Superior temporal gyrus (tissue), 1 donor: Measurements from ENCODE around the gene TFPI.

ENCODE experiments used
- DNase-seq: peaks from one replicate; pipeline ENCODE4 v3.0.0-alpha.2; 2016; ENCODE audit errors: extremely low spot score

The TFPI gene

DNA sequence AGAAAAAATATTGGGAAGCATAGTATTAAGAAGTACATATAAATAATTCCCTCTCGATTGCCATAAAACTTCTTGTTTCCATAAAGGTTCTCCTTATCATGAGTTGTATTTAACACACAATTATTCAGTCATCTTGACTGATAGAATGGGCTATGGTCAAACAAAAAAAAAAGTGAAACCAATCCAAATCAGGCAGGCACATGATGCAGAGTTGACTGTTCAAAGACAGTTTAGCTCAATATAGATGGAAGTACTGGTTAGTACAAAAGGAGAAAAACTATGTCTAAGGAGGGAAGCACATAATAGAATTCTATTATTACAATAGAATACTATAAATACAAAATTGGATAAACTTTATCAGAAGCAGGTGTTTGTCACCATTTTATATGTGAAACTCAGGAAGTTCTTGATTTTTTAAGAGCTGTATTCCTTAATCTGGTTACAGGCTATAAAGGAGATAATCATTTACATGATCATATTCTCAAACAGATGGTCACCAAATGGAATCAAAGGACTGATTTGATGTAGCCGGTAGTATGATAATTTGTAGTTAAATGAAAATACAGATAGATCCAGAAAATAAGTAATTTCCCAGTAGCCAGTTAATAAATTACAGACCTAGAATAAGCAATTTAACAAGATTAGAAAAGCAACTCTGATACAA, 88.0 kb downstream of the TFPI start:
- DNase-seq = no peak

DNA sequence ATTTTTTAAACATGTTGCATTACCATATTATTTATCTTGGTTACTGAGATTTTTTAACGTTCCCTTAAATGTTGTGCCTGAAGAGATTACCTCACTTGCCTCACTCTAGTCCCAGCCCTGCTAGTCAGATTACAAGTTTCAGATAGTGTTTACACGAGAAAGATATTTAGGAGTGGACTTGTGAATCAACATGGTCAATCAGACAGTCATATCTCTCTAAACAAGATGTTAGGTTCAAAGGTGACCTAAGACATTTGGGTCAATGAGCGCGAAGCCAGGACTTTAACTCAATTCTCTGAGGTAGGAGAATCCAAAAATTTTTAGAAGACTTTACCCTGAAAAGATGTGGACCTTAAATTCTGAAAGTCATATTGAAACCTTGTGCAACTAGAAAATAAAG, 91.4 kb downstream of the TFPI start:
- no peak for DNase-seq

DNA sequence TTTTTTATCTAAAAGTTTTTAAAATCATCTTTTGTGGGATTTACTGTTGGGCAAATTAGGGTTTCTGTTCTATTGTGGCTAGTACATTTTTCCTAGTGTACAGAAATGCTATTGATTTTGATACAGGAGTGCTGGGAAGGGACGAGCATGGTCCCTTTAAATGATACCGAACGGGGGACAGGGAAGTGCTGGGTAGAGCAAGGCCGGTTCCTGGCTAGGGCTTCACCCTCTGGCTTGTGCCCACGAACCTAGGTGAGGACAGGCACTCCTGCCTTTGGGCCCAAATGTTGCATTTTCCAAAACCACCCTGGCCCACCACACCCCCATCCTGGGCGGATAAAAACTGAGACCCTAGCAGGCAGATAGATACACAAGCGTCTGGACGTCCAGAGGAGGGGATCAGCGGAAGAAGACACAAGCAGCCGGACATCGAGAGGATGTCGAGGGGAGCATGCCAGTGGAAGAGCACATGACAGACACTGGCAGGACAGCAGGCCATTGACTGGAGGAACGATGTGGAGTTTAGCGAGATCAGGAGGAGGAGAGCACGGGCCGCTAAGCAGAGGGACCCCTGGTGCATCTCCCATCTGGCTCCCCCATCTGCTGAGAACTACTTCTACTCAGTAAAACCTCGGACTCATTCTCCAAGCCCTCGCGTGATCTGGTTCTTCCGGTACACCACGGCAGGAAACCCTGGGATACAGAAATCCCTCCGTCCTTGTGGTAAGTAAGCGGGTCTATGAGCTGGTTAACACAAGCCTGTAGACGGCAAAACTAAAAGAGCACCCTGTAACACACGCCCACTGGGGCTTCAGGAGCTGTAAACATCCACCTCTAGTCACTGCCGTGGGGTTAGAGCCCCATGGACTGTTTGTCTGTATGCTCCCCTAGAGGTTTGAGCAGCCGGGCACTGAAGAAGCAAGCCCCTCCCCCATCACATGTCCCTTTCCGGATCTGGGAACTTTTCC, 92.7 kb downstream of the TFPI start:
- no peak for DNase-seq

DNA sequence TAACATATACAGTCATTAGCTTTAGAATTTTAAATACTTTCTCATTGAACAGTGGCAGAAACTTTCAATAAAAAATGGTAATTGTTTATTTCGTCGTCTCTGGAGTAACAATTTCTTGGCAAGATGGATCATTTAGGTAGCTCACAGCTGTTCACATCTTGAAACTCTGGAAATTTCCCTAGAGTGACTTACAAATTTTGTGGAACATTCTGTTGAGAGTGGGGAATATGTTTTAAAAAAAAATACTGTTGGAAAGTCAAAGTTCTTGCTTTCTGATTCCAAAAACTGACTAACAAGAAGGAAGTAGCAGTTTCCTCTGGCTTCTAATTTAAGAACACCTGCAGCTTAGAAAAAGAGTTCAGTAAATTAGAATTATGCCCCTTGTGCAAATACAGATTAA, 95.0 kb downstream of the TFPI start:
- DNase-seq = no peak

DNA sequence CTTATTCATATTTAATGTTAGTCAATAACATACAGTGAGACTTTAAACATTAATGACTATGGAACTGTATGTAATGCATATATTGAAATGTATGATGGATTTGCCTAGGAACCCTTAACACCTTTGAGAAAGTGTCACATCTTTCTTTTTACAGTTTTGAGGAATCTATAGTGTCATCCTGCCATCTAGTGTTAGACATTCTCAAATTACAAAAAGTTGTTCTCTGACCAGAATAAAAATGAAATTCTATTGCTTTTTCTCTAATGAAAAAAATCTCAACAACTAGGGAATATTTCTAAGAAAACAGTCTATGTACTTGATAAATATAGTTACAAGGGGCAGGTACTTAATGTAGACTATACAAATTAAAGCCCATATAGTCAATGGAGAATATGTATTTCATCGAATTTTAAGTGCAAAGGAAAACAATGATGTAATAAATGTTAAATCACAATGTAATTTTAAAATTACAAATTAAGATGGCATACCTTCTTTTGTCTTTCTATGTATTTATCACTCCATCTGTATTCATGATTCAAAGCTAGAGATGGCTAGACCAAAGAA, 101.1 kb downstream of the TFPI start:
- peak; percentile 78 for DNase-seq

DNA sequence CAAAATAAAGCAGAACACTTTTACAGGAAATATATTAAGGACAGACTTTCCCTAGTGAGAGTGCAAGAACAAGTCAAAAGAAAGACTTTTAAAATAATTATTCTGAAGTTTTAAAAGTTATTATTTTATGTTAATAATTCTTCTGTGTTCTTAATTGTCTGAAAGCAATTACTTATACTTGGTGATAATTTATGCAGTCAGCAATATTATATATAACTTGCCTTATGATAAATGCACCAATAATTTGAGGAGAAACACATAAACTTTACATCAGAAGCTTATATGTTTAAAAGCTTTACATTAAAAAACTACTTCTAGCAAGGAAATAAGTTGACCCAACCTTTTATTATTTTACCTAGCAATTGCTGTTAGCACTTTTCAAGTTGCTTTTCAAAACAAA, 102.7 kb downstream of the TFPI start:
- no peak for DNase-seq

DNA sequence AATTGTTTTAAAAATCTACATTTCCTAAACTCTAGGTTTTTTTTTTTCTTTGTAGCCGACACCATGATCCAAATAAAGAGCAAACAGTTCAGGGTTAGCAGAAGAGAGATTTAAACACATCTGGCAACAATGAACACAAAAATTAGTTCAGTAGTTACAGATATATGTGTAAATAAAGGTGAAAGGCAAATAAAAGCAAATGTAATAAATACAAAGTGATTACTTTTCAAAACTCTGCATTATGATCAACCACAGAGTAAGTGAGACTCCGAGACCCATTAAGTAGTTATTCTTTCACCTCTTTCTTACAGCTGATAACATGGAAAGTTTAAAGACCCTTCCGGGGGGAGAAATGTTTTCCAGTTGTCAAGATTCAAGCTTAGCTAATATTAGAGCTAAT, 106.9 kb downstream of the TFPI start:
- no peak for DNase-seq

DNA sequence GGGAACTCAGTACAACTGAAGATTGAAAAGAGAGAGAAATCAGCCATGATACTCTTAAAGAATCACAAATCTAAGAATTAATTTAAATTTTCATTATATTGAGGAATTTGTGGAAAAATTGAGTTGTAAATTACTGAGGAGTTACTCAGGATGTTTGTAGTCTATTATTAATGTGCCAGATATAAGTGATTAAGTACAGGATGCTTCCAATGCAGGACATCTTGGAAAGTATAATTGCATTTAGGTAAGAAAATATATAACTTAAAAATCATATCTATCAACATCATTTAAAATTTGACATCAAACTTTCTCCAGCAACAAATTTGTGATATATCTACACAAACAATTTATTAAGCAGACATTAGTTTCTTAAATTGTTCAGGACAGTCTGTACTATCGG, 107.5 kb downstream of the TFPI start:
- no peak for DNase-seq

DNA sequence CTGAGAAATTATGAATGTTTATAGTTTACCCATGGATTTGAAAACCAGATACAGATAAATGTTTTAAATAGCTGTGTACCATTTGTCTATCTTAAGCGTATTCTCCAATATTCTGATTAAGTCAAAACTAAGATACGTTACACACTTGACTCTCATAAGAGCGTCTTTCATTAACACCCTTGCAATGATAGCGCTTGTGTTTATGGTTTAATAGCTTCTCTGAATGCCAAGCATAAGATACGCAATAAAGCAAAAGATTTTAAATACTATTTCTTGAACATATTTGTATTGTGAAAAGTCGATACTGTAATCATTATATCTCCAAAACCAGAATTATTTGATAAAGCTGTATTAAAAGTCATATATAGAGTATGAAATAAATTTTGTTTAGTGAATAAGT, 109.2 kb downstream of the TFPI start:
- DNase-seq = no peak

DNA sequence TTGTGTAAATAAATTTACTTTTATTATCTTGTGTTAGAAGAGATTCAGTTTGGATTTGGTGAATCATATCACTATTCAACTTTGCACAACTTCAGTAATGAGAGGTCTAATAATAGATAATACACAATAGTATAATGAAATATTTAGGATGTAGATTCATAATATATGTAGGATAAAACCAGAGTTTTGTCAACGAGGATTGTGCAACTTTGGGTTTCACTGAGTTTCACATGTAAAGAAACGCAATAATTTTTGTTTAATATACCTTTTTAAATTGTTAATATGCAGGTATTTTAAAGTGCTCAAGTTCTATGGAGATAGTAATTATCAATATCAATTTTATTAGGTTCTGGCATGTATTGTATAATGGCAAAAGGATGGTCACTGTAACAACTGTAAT, 111.5 kb downstream of the TFPI start:
- DNase-seq = no peak

DNA sequence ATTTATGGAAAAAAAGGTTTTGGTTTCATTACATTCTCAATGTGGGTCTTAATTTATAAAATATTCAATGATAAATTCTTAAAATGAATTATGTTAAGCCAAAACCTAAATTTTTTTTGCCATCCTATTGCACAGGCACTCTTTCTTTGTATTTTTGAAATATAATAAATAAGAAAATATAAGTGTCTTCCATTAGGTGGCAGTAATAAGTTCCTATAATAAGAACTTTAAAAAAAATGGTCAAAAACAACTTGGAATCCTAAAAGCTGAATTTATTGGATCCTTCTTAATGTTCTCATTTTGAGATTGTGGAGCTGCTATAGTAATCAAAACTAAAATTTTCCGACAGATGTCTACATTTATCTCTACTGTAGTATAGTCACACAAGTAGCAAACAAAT, 111.9 kb downstream of the TFPI start:
- no peak for DNase-seq

DNA sequence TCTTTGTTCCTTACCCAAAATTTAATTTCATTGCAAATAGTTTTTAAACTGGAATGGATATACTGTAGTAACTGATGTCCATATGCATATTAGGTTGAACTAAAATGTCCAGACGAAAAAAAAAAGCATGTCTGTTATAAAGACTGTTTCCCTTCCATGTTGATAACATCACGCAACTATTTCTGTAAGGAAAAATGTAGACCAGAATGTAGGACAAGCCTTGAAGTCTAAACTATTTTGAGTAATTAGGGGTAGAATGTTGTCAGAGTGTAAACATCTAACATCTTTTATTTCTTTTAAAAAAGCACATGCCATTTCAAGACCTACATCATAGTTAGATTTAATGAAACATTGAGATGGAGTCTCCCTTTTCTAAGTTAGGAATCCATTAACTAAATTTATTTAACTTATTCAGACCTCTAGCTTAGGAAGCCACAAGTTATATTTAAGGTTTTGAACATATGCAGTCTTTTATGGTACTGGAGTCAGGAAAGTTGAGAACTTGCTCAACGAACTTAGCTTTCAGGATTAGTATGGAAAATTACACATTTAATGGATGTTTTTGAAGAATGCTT, 114.0 kb downstream of the TFPI start:
- DNase-seq = no peak

DNA sequence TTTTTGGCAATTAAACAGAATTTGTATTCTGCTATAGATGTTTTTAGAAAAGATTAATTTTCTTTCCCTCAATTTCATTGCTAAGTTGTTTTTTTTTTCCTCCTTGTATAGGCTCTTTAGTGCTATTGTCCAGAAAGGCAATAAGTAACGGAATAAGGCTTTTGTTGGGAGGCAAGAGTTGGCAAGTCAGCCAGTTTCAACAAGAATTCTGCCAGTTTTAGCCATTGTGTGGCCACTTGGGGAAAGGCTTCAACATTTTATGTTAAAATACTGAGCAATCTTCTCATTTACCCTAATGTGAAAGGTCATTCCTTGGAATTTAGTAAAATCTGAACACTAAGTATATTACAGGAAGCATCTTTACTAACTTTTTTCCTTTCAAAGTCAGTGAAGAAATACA, 115.8 kb downstream of the TFPI start:
- DNase-seq = no peak

DNA sequence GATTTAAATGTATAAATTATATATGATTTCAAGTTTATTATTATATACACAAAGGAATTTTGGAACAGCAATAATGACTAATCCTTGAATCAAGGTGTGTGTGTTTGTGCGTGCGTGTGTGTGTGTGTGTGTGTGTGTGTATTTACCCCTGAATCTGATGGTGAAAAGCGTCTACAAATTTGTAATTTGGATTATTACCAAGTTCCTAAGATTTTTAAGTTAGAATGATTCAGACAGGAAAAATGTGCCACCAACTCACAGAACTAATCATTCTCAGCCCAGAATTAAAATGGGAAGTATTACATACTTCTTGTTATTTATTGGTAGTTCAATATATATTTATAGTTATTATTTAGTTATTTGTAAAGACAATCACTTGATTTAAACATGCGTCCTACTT, 118.5 kb downstream of the TFPI start:
- DNase-seq = no peak

DNA sequence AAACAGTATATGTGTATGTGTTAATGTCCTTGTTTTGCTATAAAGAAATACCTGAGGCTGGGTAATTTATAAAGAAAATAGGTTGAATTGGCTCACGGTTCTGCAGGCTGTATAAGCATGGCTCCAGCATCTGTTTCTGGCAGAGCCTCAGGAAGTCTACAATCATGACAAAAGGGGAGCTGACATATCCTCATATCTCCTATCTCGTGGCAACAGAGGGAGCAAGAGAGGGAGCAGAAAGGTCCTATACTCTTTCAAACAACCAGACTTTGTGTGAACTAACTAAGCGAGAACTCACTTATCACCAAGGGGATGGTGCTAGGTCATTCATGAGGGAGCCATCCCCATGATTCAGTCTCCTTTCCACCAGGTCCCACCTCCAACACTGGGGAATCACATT, 119.2 kb downstream of the TFPI start:
- DNase-seq = no peak

DNA sequence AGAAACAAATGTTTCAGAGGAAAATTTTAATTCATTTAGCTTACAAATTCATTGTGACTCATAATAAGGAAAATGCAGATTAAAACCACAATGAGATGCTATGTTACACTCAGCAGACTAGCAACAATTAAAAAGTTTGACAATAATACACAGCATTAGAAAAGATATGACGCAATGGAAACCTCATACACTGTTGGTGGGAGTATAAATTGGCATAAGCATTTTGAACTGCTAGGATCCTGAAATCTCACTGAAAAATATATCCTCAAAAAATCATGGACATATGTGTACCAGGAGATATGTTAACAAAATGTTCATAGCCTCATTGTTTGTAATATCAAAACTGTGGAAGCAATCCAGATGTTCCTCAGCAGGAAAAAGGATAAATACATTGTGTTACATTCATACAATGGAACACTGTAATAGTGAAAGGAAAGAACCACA, 119.9 kb downstream of the TFPI start:
- DNase-seq = no peak

DNA sequence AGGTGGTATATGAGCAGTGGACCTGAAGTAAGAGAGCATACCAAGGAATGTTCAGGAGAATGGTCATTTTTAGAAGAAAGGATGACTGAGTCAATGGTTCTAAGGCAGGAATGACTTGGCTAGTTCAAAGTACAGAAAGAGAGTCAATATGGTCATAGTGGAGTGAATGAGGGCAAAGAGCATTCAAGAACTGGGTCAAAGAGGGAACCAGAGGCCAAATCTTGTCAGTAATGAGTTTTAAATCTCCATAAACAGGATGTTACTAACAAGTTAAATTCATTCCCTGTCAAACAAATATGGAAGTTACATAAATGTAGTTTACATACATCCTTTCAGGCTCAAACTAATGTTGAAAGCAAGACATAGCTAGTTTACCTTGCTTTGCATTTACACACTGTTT, 122.3 kb downstream of the TFPI start:
- DNase-seq = no peak

DNA sequence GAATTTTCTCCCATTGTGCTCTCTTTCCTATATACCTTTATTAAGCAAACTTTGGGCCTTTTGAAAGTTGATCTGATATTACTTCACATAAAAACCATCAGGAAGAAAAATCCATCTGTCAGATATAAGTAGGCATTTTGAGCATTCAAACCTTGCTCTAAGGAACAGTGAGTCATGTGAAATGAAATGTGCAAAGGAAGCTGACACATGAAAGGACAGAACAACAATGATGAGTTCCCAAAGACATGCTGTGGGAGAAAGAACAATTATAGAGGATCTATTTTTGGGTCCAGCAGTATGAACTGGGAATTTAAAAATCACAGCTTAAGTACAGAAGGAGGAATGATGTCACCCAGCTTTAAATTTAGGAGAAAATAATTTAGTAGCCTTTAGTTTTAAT, 124.2 kb downstream of the TFPI start:
- peak; percentile 59 for DNase-seq

DNA sequence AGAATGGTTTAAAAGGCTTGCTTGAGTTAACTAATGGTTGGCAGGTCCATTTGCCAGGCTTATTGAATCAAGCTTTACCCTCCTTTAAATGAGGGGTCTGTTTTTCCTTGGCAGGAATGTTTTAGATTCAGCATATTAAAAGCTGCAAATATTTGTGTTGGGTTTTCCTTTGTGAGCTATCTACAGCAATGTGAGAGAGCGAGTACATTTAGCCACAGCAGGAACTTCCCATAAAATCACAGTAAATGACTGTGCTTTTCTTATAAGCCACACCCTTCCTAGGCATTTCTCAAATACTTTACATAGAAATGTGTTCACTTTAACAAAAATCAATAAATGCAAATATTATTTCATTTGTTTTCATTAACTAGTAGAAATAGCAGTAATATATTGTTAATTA, 130.1 kb downstream of the TFPI start:
- DNase-seq = no peak

DNA sequence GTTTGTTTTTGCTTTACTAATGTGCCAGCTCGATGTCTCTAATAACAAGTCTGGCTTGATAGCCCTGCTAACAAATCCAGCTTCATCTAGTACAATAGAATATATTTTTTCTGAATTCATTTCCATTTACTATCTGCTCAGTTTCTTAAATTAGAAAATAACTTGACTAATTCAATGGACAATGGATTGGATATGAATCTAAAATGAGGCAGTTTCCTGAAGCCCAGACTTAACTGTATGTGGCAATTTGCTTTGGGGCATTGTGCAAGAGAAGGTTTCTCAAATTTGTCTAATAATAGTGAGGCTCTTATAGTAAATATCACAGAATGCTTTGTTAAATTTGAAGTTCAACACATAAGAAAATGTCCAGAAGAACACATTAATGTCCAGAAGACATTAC, 132.0 kb downstream of the TFPI start:
- DNase-seq = no peak

DNA sequence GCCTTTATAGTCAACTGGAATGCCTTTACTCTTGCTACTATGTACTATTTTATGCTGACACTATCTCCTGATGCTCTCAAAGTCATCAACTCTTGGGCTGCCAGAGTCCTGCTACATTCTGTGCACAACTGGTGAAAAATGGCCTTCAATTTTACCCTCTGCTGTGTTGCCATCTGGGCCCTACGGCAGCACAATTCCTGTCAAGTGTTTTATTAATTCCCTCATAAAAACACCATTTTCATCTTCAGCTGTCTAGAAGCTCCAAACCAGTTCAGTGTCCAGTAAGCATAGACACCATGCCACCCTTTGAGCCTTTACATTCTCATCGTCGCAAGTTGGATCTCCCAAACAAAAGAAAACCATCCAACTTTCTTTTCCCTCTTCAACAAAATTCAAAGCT, 132.7 kb downstream of the TFPI start:
- DNase-seq = no peak

DNA sequence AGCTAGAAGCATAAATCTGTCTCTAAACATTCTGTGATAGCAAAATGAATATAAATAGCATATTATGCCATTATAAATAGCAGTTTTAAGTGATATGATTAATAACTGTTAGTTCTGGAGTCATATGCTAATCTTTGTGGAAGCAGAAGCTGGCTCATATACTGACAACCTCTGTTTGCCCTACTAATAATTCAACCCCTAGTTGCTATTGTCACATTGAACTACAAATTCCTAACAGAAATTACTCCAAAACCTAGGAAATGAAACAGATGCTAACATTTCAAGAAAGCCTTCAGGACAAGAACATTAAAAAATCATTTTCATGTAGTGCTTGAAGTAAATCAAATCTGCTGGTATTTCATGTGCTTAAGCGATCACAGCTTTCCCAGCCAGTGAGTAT, 134.4 kb downstream of the TFPI start:
- no peak for DNase-seq

DNA sequence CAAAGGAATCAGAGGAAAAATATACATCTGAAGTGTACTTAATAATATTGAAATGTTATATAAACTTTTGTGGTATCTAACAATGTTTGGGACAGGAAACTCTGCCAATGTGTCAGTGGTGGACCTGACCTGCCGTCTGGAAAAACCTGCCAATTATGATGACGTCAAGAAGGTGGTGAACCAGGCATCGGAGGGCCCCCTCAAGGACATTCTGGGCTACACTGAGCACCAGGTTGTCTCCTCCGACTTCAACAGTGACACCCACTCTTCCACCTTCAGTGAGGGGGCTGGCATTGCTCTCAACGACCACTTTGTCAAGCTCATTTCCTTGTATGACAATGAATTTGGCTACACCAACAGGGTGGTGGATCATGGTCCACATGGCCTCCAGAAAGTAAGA, 138.8 kb downstream of the TFPI start:
- DNase-seq = no peak
